Measurements from ENCODE around the gene ZBTB39.

DNA sequence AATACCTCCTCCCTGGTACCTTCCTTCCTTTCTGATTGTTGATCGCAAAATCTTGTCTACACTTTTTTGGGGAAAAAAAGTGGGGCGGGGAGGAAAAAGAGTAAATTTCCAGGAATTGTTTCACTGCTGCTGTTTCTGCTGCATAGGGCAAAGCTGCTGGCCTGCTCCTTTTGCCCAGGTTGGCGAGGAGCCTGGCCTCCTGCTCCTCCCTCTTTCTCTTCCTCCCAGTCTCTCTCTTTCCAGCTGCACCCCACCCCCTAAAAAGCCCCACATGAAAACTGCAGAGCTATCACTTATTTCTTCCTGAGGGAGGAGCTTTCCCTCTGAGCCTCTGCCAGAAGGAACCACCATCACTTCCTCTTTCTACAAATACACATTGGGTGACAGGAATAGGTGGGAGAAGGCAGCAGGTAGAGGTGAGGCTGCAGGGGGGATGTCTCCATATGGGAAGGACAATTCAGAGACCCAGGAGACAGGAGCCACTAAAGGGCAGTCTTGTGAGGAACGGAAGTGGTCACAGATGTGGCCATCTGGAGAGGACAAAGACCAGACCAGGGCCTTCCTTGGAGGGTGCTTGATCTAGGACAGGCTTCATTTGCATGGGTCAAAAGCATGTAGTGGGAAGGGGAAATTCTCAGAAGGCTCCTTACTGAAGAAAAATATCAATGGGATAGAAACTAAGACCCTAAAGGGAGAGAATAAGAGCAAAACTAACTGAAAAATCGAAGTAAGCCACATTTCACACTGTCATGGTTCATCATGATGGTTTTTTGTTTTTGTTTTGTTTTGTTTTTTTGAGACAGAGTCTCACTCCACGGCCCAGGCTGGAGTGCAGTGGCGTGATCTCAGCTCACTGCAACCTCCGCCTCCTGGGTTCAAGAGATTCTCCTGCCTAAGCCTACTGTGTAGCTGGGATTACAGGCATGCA, 14.8 kb downstream of the ZBTB39 start:
- TF ChIP-seq POLR2AphosphoS5 (IDR thresholded peaks at IDR 0.05) (peak in 2 of 3 donors; percentile 56 to 58), POLR2A (IDR thresholded peaks at IDR 0.05) (no peak)
- TF ChIP-seq, protein P1, sequence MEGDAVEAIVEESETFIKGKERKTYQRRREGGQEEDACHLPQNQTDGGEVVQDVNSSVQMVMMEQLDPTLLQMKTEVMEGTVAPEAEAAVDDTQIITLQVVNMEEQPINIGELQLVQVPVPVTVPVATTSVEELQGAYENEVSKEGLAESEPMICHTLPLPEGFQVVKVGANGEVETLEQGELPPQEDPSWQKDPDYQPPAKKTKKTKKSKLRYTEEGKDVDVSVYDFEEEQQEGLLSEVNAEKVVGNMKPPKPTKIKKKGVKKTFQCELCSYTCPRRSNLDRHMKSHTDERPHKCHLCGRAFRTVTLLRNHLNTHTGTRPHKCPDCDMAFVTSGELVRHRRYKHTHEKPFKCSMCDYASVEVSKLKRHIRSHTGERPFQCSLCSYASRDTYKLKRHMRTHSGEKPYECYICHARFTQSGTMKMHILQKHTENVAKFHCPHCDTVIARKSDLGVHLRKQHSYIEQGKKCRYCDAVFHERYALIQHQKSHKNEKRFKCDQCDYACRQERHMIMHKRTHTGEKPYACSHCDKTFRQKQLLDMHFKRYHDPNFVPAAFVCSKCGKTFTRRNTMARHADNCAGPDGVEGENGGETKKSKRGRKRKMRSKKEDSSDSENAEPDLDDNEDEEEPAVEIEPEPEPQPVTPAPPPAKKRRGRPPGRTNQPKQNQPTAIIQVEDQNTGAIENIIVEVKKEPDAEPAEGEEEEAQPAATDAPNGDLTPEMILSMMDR (IDR thresholded peaks at IDR 0.05 in 8 of 11, conservative IDR thresholded peaks at IDR 0.05 in 3 of 11), result no peak

All from spleen (tissue), 7 donors.